Measurements from ENCODE around the gene TP53INP2.
"Not testable (repeated sequence)": the region's sequence is repeated elsewhere in the genome, so short reads cannot be mapped to it uniquely, and the experiment has no call there.

Gene TP53INP2

GRCh38 chr20:34705397-34706301 is 1.5 kb downstream of the TP53INP2 start:
- no peak for DNase-seq

GRCh38 chr20:34706302-34706875 is 2.2 kb downstream of the TP53INP2 start:
- no peak for DNase-seq

GRCh38 chr20:34706912-34707784 is 3.0 kb downstream of the TP53INP2 start:
- DNase-seq, result no peak

GRCh38 chr20:34708621-34709043 is 4.5 kb downstream of the TP53INP2 start:
- peak; percentile 54 for DNase-seq

- peak; percentile 84 for DNase-seq
Measured at GRCh38 chr20:34709044-34709830, 5.1 kb downstream of the TP53INP2 start.

GRCh38 chr20:34709831-34710567 is 5.9 kb downstream of the TP53INP2 start:
- DNase-seq, result peak; percentile 84

- no peak for DNase-seq
Measured at GRCh38 chr20:34710568-34710839, 6.4 kb downstream of the TP53INP2 start.

GRCh38 chr20:34710861-34711574 is 6.9 kb downstream of the TP53INP2 start:
- no peak for DNase-seq

GRCh38 chr20:34711813-34712430 is 7.8 kb downstream of the TP53INP2 start:
- DNase-seq, result no peak

- DNase-seq, result no peak
Measured at GRCh38 chr20:34712525-34713192, 8.5 kb downstream of the TP53INP2 start.

- DNase-seq, result no peak
Measured at GRCh38 chr20:34713194-34713943, 9.2 kb downstream of the TP53INP2 start.

- DNase-seq, result not testable (repeated sequence)
Measured at GRCh38 chr20:34713944-34714515, 9.9 kb downstream of the TP53INP2 start.

GRCh38 chr20:34715384-34715783 is 11.2 kb downstream of the TP53INP2 start:
- DNase-seq, result no peak

- no peak for DNase-seq
Measured at GRCh38 chr20:34716921-34717229, 12.7 kb downstream of the TP53INP2 start.

- no peak for DNase-seq
Measured at GRCh38 chr20:34717230-34718095, 13.3 kb downstream of the TP53INP2 start.

GRCh38 chr20:34719242-34720017 is 15.3 kb downstream of the TP53INP2 start:
- DNase-seq, result not testable (repeated sequence)

GRCh38 chr20:34720266-34720665 is 16.1 kb downstream of the TP53INP2 start:
- DNase-seq, result no peak

Data from midbrain (tissue), 1 donor.